Hindlimb muscle (tissue), 1 donor: ENCODE results near the gene ASNSD1. TPM values are rescaled to one million over a fixed set of nuclear protein-coding genes. Genes with fewer than 3 reads are reported as not detected.

Experiments used
- DNase-seq: peaks from one replicate; pipeline ENCODE4 v3.0.0-alpha.2; 2013
- polyA plus RNA-seq: library from polyadenylated mRNA; unstranded; fragments of 120-200 nt; gene quantifications from one replicate; pipeline ENCODE4 v1.2.1, GENCODE V29; 2013; ENCODE audit not compliant: insufficient read length

The ASNSD1 gene
- 35.2 TPM for polyA plus RNA-seq

- peak; percentile 100 for DNase-seq
Measured at GRCh38 chr2:189661148-189661956, at the start of gene ASNSD1. Gene ASNSD1 (plus strand): TSS chr2:189661459. CDS start chr2:189666133, 4,674 bp downstream.

GRCh38 chr2:189613077-189613636 lies 48.1 kb upstream of the ASNSD1 start:
- no peak for DNase-seq

GRCh38 chr2:189613650-189614420 lies 47.4 kb upstream of the ASNSD1 start:
- DNase-seq = no peak

- no peak for DNase-seq
Measured at GRCh38 chr2:189614585-189614984, 46.7 kb upstream of the ASNSD1 start.

- no peak for DNase-seq
Measured at GRCh38 chr2:189618197-189618596, 43.1 kb upstream of the ASNSD1 start.

GRCh38 chr2:189621781-189622180 lies 39.5 kb upstream of the ASNSD1 start:
- no peak for DNase-seq

- DNase-seq = no peak
Measured at GRCh38 chr2:189623049-189623448, 38.2 kb upstream of the ASNSD1 start.

- DNase-seq = no peak
Measured at GRCh38 chr2:189624648-189625355, 36.5 kb upstream of the ASNSD1 start.

GRCh38 chr2:189625636-189626035 lies 35.6 kb upstream of the ASNSD1 start:
- no peak for DNase-seq

GRCh38 chr2:189627789-189628188 lies 33.5 kb upstream of the ASNSD1 start:
- DNase-seq = no peak

GRCh38 chr2:189628817-189629530 lies 32.3 kb upstream of the ASNSD1 start:
- no peak for DNase-seq

GRCh38 chr2:189629531-189630453 lies 31.5 kb upstream of the ASNSD1 start:
- no peak for DNase-seq

GRCh38 chr2:189631849-189632248 lies 29.4 kb upstream of the ASNSD1 start:
- DNase-seq = no peak

- DNase-seq = no peak
Measured at GRCh38 chr2:189633392-189633811, 27.9 kb upstream of the ASNSD1 start.

- DNase-seq = no peak
Measured at GRCh38 chr2:189635353-189635752, 25.9 kb upstream of the ASNSD1 start.

GRCh38 chr2:189638301-189639006 lies 22.8 kb upstream of the ASNSD1 start:
- no peak for DNase-seq

- DNase-seq = no peak
Measured at GRCh38 chr2:189639007-189639609, 22.2 kb upstream of the ASNSD1 start.

GRCh38 chr2:189641002-189641401 lies 20.3 kb upstream of the ASNSD1 start:
- DNase-seq = no peak

GRCh38 chr2:189641590-189641989 lies 19.7 kb upstream of the ASNSD1 start:
- DNase-seq = no peak

- DNase-seq = no peak
Measured at GRCh38 chr2:189646521-189646920, 14.7 kb upstream of the ASNSD1 start.
